Stimulated activated CD8-positive, alpha-beta memory T cell treated with anti-CD3 and anti-CD28 coated beads, Interleukin-4, amount 100 ng/mL, for 24 hours (primary cell): ENCODE measurements around the gene TCERG1L.
"Not testable (repeated sequence)": the region's sequence is repeated elsewhere in the genome, so short reads cannot be mapped to it uniquely, and the experiment has no call there.

Experiments
- DNase-seq: peaks from one replicate; pipeline ENCODE4 v3.0.0-alpha.2; 2020; ENCODE audit warnings: low read depth

TCERG1L gene

GRCh38 chr10:131143425-131144165 lies 167.9 kb downstream of the TCERG1L start:
- DNase-seq, result no peak

- no peak for DNase-seq
Measured at GRCh38 chr10:131142517-131143380, 168.8 kb downstream of the TCERG1L start.

DNA sequence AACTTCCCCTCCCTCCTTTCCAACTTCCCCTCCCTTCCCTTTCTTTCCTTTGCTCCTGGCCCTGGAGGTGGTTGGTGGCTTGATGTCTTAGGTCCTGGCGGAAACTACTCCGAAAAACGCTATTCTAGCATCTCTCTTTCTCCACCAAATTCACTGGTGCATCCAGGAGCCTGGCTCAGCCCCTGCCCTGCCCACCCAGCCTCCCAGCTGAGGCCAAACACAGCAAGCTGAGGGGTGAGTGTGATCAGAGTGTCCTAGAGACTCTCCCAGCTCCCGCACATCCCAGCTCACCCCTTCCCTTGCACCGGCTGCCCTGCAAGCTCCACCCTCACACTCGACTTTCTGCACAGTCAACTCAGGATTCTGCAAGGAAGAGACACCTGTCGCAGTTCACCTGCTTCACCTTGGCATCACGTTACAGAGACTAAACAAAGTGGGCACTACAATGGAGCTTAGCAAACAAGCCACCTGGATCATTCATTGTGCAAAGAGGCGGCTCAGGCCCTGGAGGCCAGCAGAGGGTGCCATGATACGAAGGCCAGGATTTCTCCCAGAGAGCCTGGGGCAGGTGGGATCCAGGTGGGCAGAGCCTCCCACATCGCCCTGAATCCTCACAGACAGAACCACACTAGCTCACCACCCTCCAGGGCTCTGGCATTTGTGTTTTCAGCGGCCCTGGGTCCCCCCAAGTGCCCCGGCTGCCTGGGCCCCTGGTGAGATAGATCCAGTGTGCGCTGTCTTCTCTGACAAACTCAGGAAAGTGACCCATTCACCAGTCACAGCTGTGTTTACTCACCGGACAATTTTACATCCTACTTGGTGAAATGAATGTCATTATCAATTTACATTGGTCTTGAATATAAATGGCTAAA lies 169.6 kb downstream of the TCERG1L start:
- DNase-seq, result no peak

GRCh38 chr10:131141207-131141606 lies 170.3 kb downstream of the TCERG1L start:
- DNase-seq, result no peak

DNA sequence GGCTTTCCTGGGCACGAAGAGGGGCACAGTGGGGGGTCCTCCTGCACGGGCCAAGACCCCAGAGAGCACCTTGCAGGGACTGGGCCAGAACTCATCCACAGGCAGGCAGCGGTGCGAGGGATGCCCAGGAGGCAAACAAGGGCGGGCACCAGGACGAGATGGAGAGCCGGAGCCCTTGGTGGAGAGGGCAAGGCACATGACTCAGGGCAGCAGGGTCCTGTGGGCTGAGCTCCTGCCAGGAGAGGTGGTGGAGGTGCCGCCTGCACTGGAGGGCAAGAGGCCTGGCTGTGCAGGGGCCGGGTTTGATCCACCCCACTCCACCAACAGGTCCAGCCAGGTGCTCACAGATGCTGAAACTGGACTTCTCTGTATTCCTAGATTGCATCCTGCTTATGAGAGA lies 170.9 kb downstream of the TCERG1L start:
- no peak for DNase-seq

DNA sequence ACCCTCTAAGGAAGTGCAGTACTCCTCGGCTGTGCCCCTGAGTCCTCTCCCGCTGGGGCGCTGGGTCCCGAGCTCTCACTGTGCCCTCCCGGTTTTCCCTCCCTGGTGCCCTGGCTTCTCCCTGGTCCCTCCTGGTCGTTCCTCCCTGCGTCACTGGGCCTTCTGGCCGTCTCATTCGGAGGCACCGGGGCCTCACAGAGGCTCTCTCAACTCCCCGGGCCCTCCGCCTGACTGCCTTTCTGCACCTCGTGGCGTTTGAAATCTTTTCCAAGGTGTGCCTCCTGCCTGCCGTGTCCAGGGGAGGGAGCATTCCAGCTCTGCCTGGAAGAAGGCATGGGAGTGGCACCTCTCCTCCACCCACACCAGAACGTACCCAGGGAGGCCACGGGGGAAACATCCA lies 174.3 kb downstream of the TCERG1L start:
- no peak for DNase-seq

- DNase-seq, result not testable (repeated sequence)
Measured at GRCh38 chr10:131136336-131136735, 175.2 kb downstream of the TCERG1L start.

DNA sequence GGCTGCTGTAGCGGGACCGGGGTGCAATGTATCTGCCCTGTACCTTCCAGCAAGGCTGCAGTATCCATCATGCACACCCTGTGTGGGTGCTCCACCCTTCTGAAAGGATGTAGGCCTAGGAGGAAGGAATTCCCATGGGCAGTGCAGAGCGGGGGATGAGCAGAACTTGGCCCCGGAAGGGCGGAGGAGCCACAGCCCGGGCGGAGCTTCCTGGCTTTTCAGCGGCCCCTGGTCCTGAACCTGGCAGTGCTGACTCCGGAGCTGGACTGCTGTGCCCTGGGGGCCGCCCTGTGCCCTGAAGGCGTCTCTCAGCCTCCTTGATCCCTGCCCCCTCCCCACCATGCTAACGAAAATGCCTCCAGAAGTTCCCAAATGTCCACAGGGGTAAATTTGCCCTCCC lies 175.8 kb downstream of the TCERG1L start:
- DNase-seq, result no peak

GRCh38 chr10:131134651-131135050 lies 176.9 kb downstream of the TCERG1L start:
- DNase-seq, result no peak

- no peak for DNase-seq
Measured at GRCh38 chr10:131134001-131134576, 177.4 kb downstream of the TCERG1L start.

- DNase-seq, result no peak
Measured at GRCh38 chr10:131132681-131133080, 178.8 kb downstream of the TCERG1L start.

DNA sequence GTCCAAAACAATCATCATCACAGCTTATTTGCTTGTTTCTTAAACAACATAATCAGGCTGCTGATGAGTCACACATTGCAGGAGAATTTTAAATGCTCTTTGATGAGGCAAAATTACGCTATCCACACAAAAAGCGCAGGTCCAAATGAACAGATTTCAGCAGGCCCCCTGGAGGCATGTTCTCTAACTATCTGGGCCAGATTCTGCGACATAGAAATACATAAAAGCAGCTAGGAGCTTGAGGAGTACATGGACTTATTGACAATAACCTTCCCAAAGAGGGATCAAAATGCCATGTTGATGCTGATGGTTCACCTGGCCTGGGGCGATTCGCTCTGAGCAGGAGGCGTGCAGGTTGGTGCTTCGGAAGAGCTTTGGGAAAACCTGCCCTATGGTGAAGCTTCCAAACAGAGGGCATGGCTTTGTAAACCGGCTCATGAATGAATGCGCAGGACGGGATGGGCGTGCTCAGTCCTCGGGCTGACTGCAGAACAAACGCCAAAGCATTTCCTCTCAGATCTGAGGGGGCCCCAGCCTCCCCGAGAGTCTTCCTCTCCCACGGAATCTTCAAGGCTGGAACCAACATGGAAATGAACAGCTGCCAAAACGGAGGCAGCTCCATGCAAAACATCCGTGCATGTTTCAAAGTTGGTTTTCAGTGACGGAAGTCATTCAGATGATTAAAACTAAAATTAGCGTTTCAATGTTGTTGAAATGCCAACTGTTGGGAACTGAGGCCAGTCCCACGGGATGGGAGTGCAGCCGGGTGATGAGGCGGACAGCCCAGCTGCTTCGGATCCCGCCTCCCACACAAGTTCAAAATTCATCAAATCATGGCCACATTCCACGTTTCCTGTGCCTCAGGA lies 179.6 kb downstream of the TCERG1L start:
- no peak for DNase-seq

GRCh38 chr10:131130025-131130424 lies 181.5 kb downstream of the TCERG1L start:
- DNase-seq, result no peak

GRCh38 chr10:131129544-131129943 lies 182.0 kb downstream of the TCERG1L start:
- no peak for DNase-seq

DNA sequence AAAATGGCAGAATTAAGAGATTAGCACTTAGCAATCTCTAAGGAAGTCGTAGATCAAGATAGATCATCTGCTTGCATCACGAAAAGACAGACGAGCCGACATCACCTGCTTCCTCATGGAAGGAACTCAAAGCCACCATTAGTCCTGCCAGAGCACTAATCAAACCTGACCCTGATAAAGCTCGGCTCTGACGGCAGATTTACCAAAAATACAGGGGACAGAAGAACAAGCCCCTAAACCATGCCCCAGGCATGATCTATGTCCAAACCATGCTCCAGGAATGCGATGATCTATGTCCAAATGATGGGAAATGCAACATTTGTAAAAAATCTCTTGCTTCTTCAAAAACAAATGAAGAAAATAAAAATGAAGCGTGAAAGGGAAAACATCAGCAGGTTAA lies 182.8 kb downstream of the TCERG1L start:
- no peak for DNase-seq

DNA sequence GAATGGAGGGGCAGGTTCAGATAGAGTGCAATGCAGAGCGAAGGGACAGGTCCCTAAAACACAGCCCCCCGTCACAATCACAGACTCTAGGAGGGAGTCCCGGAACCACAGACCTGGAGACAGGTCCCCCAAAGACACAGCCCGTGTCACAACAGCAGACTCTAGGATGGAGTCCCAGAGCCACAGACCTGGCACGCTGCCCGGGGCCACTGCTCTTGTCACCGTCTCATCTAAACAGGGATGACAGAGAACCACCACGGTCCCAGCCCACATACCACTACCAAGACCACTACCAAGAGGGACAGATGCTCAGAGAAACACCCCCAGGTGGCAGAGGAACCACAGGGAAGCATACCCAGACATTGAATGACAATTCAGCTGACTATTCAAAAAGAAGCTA lies 183.9 kb downstream of the TCERG1L start:
- DNase-seq, result no peak

DNA sequence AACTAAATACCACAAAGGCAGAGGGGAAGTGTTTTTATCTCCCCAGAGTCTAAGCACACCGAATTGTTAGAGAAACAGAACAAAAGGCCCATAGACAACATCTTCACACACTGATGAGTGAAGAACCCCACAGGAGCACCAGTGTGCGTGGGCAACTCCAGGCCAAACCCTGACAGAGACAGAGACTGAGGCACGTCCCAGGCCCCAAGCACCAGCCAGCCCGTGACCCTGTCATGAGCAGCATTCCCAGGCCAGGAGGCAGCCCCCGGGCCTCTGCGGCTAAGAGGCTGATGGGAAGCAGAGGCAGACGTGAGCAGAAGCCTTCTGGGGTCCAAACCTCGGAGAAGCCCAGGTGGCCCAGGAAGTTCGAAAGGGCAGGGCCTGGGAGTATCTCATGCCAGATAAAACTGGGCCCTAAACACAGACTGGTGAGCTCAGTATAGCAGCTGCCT lies 184.4 kb downstream of the TCERG1L start:
- DNase-seq, result no peak

DNA sequence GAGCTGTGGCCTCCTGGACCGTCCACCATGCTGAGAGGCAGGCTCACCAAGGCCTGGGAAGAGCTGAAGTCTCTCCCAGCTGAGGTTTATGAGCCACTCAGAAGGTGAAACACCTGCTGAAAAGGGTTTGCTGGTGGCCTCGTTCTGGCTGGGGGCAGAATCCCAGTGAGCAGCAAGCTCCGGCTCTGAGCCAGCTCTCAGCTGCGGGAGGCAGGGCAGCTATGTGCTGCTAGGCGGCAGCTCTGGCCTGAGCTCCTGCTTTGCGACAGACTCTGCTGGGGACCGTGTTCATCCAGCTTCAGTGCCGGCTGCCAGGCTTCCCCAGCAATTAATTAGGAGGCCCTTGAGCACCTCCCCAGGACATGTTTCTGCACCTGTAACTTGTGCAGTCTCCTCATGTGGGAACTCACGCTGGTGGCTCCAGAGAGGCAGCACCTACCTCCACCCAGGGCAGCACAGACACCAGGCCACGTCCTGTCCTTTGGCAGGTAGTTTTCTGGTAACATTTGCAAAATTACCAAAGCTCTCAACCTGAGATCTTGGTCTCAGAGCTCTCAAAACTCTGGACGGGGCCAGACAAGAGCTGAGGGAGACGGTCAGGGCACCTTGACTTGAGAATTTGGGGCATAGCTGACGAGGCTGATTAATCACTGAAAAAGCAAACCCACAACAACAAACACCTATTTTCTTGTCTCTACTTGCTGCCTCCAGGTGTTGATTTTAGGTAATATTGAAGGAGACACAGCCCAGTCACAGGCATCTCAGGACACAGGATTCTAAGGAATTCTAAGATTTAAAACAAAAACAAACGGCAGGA lies 185.0 kb downstream of the TCERG1L start:
- DNase-seq, result no peak

DNA sequence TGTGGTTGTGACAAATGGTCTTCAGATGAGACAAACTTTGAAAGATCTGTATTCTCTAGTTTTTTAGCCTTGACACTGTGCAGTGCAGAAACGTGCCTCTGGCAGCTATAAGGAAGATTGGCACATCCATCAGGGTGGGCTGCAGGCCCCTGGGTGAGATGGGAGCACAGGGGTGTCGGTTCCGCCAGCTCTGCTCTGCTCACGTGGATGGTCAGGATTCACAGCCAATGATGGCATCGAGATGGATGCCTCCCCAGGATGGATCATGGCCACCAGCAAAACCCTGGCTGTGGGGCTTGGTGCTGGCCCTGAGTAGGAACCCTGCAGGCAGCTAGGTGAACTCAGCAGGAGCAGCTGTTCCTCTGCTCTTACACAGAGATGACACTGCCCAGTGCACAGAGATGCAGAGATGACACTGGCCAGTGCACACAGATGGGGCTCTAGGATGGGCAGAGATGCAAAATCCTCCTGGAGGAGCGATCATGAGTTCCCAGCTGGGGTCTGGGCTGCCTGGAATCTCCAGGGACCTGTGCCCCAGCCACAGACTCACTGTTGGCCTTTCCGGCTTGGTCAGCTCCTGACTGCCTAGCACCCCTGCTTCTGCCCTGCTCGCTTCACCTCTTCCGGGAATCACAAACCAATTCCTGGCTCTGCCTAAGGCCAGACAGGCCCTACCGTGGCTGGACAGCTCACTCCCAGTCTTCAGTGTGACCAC lies 185.9 kb downstream of the TCERG1L start:
- no peak for DNase-seq
